ENCODE data around the gene TPPP. TPM values are rescaled to one million over a fixed set of nuclear protein-coding genes. Genes with fewer than 3 reads are reported as not detected.

TPPP gene
- total RNA-seq, 1 donor from 2014 or later: 1.9 TPM

DNA sequence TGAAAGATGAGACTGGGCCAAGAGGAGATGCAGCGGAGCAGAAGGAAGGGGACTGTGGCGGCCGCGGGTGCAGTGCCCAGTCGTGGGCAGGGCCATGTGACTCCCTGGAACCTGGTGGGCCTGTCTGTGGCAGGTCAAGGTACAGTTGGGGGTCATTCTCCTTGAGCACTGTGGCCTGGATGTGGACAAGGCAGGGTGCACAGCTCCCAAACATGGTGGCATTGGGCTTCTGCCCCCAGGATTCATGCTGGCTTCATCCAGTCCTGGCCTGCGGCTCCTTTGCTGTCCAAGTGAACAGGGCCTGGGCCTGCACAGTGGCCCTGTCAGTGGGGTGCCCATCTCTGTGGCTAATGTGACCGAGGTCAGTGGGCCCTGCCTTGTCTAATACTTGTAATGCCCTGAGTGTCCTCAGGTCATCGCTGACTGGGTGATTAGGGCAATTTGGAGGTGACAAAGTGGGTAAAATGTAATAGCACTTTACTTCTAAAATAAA lies 41.1 kb downstream of the TPPP start:
- TF ChIP-seq, protein P1, sequence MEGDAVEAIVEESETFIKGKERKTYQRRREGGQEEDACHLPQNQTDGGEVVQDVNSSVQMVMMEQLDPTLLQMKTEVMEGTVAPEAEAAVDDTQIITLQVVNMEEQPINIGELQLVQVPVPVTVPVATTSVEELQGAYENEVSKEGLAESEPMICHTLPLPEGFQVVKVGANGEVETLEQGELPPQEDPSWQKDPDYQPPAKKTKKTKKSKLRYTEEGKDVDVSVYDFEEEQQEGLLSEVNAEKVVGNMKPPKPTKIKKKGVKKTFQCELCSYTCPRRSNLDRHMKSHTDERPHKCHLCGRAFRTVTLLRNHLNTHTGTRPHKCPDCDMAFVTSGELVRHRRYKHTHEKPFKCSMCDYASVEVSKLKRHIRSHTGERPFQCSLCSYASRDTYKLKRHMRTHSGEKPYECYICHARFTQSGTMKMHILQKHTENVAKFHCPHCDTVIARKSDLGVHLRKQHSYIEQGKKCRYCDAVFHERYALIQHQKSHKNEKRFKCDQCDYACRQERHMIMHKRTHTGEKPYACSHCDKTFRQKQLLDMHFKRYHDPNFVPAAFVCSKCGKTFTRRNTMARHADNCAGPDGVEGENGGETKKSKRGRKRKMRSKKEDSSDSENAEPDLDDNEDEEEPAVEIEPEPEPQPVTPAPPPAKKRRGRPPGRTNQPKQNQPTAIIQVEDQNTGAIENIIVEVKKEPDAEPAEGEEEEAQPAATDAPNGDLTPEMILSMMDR (IDR thresholded peaks at IDR 0.05; ENCODE audit: insufficient read depth, low read length, poor library complexity, severe bottlenecking): no peak
- no peaks in the 10 kb centered on the region for H3K36me3 ChIP-seq (ENCODE audit: control insufficient read depth, insufficient read depth, low read length)
- DNase-seq (ENCODE audit: low read depth): no peak
- H3K27me3 ChIP-seq (ENCODE audit: control insufficient read depth, insufficient read depth, low read length): no peaks in the 10 kb centered on the region
- no peak overlapping the region for H3K4me3 ChIP-seq (ENCODE audit: low read depth, low read length)

DNA sequence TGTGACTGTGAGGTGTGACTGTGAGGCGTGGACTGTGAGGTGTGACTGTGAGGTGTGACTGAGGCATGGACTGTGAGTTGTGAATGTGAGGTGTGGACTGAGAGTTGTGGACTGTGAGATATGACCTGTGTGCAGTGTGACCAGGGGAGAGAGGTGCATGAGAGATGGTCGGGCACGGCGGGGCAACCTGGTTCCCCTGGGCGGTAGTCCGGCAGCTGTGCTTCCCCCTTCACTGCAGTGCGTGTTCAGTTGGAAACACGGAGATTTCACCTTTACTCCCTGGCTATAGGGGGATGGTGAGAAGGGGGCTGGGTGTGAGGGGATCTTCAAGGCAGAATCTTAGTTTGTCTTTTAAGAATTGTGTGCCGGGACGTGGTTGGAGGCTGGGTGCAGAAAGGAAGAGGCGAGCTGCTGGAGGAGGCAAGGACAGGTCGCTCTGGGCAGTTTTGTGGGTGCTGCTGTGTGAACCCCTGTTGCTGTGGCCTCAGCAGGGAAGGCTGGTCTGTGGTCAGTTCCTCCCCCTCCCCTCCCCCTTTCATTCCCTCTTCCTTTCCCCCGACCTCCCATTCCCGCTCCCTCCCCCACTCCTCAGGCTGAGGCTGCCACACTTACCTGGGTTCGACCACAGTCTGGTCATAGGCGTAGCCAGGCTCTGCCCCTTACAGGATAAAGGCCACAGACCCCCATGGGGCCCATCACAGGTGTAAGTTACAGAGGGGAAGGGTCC lies 41.7 kb downstream of the TPPP start:
- Histone ChIP-seq H3K36me3 (ENCODE audit: control insufficient read depth, insufficient read depth, low read length) (no peaks in the 10 kb centered on the region), H3K27me3 (ENCODE audit: control insufficient read depth, insufficient read depth, low read length) (no peaks in the 10 kb centered on the region), H3K4me3 (ENCODE audit: low read depth, low read length) (no peak overlapping the region)
- no peak for DNase-seq (ENCODE audit: low read depth)
- TF ChIP-seq, protein P1 (IDR thresholded peaks at IDR 0.05; ENCODE audit: insufficient read depth, low read length, poor library complexity, severe bottlenecking): no peak

DNA sequence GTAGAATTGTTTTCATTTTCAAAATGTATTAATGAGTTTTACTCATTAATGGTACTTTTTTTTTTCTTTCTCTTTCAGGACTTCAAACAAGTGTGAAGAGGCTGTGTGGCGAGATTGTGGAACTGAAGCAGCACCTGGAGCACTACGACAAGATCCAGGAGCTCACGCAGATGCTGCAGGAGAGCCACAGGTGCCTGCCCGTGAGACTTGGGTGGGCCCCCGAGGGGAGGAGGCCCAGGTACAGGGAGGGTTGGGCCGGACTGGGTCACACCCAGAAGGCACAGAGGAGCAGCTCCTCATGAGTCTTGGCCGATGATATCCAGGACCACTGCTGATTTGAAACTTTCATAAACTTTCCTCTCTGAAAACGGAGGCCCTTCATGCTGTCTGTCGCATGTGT lies 45.4 kb downstream of the TPPP start:
- TF ChIP-seq, protein P1 (IDR thresholded peaks at IDR 0.05; ENCODE audit: insufficient read depth, low read length, poor library complexity, severe bottlenecking): no peak

DNA sequence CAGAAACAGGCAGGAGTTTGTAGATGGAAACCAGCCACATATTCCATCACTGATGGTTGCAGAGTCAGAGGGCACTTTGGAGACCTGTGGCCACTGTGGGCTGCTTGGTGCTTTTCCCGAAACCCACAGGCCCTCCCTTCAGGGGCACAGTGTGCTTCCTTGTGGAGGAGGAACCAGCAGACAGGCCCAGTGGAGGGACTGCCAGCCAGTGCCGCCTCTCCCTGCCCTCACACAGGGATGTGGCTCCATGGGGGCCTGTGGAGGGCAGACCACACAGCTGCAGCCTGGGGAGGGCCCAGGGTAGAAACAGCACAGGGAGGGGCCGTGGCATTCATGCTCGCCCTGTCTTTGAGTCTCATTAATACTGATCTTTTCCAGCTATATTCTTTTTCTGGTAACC lies 45.8 kb downstream of the TPPP start:
- Histone ChIP-seq H3K27me3 (ENCODE audit: control insufficient read depth, insufficient read depth, low read length) (no peaks in the 10 kb centered on the region), H3K4me3 (ENCODE audit: low read depth, low read length) (no peak overlapping the region), H3K36me3 (ENCODE audit: control insufficient read depth, insufficient read depth, low read length) (no peaks in the 10 kb centered on the region)
- TF ChIP-seq, protein P1 (IDR thresholded peaks at IDR 0.05; ENCODE audit: insufficient read depth, low read length, poor library complexity, severe bottlenecking): no peak
- no peak for DNase-seq (ENCODE audit: low read depth)

More for the DNA sequence above, 45.4 kb downstream of the TPPP start:
- Histone ChIP-seq H3K36me3 (ENCODE audit: control insufficient read depth, insufficient read depth, low read length) (no peaks in the 10 kb centered on the region), H3K4me3 (ENCODE audit: low read depth, low read length) (no peak overlapping the region), H3K27me3 (ENCODE audit: control insufficient read depth, insufficient read depth, low read length) (no peaks in the 10 kb centered on the region)
- no peak for DNase-seq (ENCODE audit: low read depth)

DNA sequence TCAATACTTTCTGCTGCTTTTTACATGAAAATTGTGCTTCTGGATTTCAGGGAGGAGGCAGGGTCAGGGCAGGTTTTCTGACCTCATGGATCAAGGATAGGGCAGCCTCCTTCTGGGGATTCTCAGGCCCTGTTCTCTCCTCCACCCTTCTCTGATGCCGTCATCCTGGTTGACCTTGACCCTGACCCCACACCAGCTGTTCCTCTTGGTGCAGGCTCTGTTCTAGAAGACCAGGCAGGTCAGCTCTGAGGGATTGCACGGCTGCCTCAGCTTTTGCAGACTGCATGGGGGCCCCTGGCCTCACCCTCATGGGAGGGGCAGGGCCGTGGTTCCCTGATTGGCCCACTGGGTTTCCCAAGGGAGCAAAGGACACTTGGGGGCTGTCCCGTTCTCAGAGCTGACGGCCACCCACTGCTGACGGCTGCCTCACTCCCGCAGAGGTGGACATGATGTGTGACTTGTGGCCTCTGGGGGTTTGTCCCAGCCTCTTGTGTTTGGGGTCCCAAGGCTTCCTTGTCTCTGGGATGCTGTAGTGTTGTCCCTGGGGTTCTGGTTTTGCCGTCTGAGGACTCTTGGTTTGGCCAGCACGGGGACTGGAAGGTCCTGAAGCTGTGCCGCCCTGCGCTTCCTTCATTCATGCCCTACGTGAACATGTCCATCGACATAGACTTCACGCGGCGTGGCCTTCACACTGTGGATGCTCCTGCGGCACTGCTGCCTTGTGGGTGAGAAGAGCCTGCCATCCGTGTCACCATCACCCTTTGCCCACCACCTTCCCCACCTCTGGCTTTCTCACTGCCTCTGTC lies 46.6 kb downstream of the TPPP start:
- TF ChIP-seq, protein P1 (IDR thresholded peaks at IDR 0.05; ENCODE audit: insufficient read depth, low read length, poor library complexity, severe bottlenecking): no peak
- no peak overlapping the region for H3K4me3 ChIP-seq (ENCODE audit: low read depth, low read length)
- no peak for DNase-seq (ENCODE audit: low read depth)
- H3K27me3 ChIP-seq (ENCODE audit: control insufficient read depth, insufficient read depth, low read length): no peaks in the 10 kb centered on the region
- H3K36me3 ChIP-seq (ENCODE audit: control insufficient read depth, insufficient read depth, low read length): no peaks in the 10 kb centered on the region
